Activated CD4-positive, alpha-beta T cell treated with anti-CD3 and anti-CD28 coated beads, Interleukin-2, amount 10 ng/mL, durations not matched to agents 24 days and 14 days (primary cell): Measurements from ENCODE around the gene MYOG. TPM values are rescaled to one million over a fixed set of nuclear protein-coding genes. Genes with fewer than 3 reads are reported as not detected.
A peak's percentile ranks its signal among the peaks of the same experiment; 100 is the strongest.

ENCODE experiments used
- DNase-seq: peaks from one replicate; pipeline ENCODE4 v3.0.0; 2022
- H3K27ac Mint-ChIP-seq: one replicate; pipeline ENCODE4 v1.8.0; 2022; ENCODE audit warnings: mild to moderate bottlenecking, mixed read lengths
- H3K27me3 Mint-ChIP-seq: one replicate; pipeline ENCODE4 v1.8.0; 2022; ENCODE audit warnings: mixed read lengths
- H3K36me3 Mint-ChIP-seq: one replicate; pipeline ENCODE4 v1.8.0; 2022; ENCODE audit warnings: low read depth, mild to moderate bottlenecking, mixed read lengths
- H3K4me1 Mint-ChIP-seq: one replicate; pipeline ENCODE4 v1.8.0; 2021; ENCODE audit warnings: mixed read lengths
- H3K4me3 Mint-ChIP-seq: one replicate; pipeline ENCODE4 v1.8.0; 2022; ENCODE audit warnings: mild to moderate bottlenecking, moderate library complexity, mixed read lengths
- H3K9me3 Mint-ChIP-seq: one replicate; pipeline ENCODE4 v1.8.0; 2021; ENCODE audit warnings: mixed read lengths
- intact Hi-C: fragments of 100-400 bp; cut with micrococcal nuclease; formaldehyde crosslinking; loops from one replicate; pipeline ENCODE4 v1.15.1; 2023
- total RNA-seq: library from RNA; stranded (reverse); gene quantifications from 2 replicates; pipeline ENCODE4 v1.2.3, GENCODE V29; 2022

The MYOG gene
- total RNA-seq, 1 donor from 2014 or later: not detected

GRCh38 chr1:203124546-203125317, 38.9 kb upstream of the MYOG start:
- Mint-ChIP-seq H3K36me3 (no peaks in the 10 kb centered on the region), H3K4me1 (peaks cover 16% of the 10 kb centered on the region), H3K27ac (no peak overlapping the region), H3K27me3 (peaks cover 70% of the 10 kb centered on the region), H3K4me3 (no peak overlapping the region), H3K9me3 (no peaks in the 10 kb centered on the region)
- no peak for DNase-seq
- intact Hi-C loops: no loop called here

- Mint-ChIP-seq H3K9me3 (no peaks in the 10 kb centered on the region), H3K4me1 (peaks cover 16% of the 10 kb centered on the region), H3K27ac (no peak overlapping the region), H3K4me3 (no peak overlapping the region), H3K27me3 (peaks cover 66% of the 10 kb centered on the region), H3K36me3 (no peaks in the 10 kb centered on the region)
- intact Hi-C loops: no loop called here
- no peak for DNase-seq
Observed at GRCh38 chr1:203124011-203124410, 38.2 kb upstream of the MYOG start.

GRCh38 chr1:203122159-203122558, 36.3 kb upstream of the MYOG start:
- Mint-ChIP-seq H3K36me3 (no peaks in the 10 kb centered on the region), H3K4me3 (no peak overlapping the region), H3K9me3 (no peaks in the 10 kb centered on the region), H3K4me1 (peaks cover 14% of the 10 kb centered on the region), H3K27me3 (peaks cover 62% of the 10 kb centered on the region), H3K27ac (no peak overlapping the region)
- no peak for DNase-seq
- intact Hi-C loops: no loop called here

- peaks cover 9% of the 10 kb centered on the region for H3K4me1 Mint-ChIP-seq
- no peak overlapping the region for H3K27ac Mint-ChIP-seq
- H3K27me3 Mint-ChIP-seq: peaks cover 59% of the 10 kb centered on the region
- DNase-seq: no peak
- H3K4me3 Mint-ChIP-seq: no peak overlapping the region
- intact Hi-C loops: no loop called here
- no peaks in the 10 kb centered on the region for H3K9me3 Mint-ChIP-seq
- no peaks in the 10 kb centered on the region for H3K36me3 Mint-ChIP-seq
Observed at GRCh38 chr1:203121186-203122015, 35.6 kb upstream of the MYOG start.

- no peak for DNase-seq
- no peak overlapping the region for H3K4me3 Mint-ChIP-seq
- no peak overlapping the region for H3K27ac Mint-ChIP-seq
- H3K27me3 Mint-ChIP-seq: peaks cover 55% of the 10 kb centered on the region
- H3K36me3 Mint-ChIP-seq: no peaks in the 10 kb centered on the region
- peaks cover 9% of the 10 kb centered on the region for H3K4me1 Mint-ChIP-seq
- intact Hi-C loops: no loop called here
- no peaks in the 10 kb centered on the region for H3K9me3 Mint-ChIP-seq
Observed at GRCh38 chr1:203120325-203121153, 34.7 kb upstream of the MYOG start.

- no peaks in the 10 kb centered on the region for H3K9me3 Mint-ChIP-seq
- no peak overlapping the region for H3K27ac Mint-ChIP-seq
- intact Hi-C loops: no loop called here
- peaks cover 41% of the 10 kb centered on the region for H3K27me3 Mint-ChIP-seq
- DNase-seq: peak; percentile 75
- peaks cover 9% of the 10 kb centered on the region for H3K4me1 Mint-ChIP-seq
- H3K4me3 Mint-ChIP-seq: no peak overlapping the region
- H3K36me3 Mint-ChIP-seq: no peaks in the 10 kb centered on the region
Observed at GRCh38 chr1:203117611-203118575, 32.1 kb upstream of the MYOG start.

- intact Hi-C loops: no loop called here
- H3K4me3 Mint-ChIP-seq: no peak overlapping the region
- H3K4me1 Mint-ChIP-seq: peaks cover 2% of the 10 kb centered on the region
- H3K36me3 Mint-ChIP-seq: no peaks in the 10 kb centered on the region
- peaks cover 32% of the 10 kb centered on the region for H3K27me3 Mint-ChIP-seq
- DNase-seq: no peak
- no peaks in the 10 kb centered on the region for H3K9me3 Mint-ChIP-seq
- H3K27ac Mint-ChIP-seq: no peak overlapping the region
Observed at GRCh38 chr1:203116091-203116820, 30.4 kb upstream of the MYOG start.

- intact Hi-C loops: no loop called here
- Mint-ChIP-seq H3K9me3 (no peaks in the 10 kb centered on the region), H3K27me3 (peaks cover 32% of the 10 kb centered on the region), H3K4me3 (no peak overlapping the region), H3K4me1 (no peaks in the 10 kb centered on the region), H3K27ac (no peak overlapping the region), H3K36me3 (no peaks in the 10 kb centered on the region)
- DNase-seq: no peak
Observed at GRCh38 chr1:203114202-203114601, 28.4 kb upstream of the MYOG start.

- Mint-ChIP-seq H3K4me1 (no peaks in the 10 kb centered on the region), H3K4me3 (no peak overlapping the region), H3K27ac (no peak overlapping the region), H3K9me3 (no peaks in the 10 kb centered on the region), H3K27me3 (peaks cover 36% of the 10 kb centered on the region), H3K36me3 (no peaks in the 10 kb centered on the region)
- no peak for DNase-seq
- intact Hi-C loops: no loop called here
Observed at GRCh38 chr1:203113308-203113707, 27.5 kb upstream of the MYOG start.

GRCh38 chr1:203112475-203112874, 26.7 kb upstream of the MYOG start:
- Mint-ChIP-seq H3K27ac (no peak overlapping the region), H3K4me3 (no peak overlapping the region), H3K36me3 (no peaks in the 10 kb centered on the region), H3K9me3 (no peaks in the 10 kb centered on the region), H3K4me1 (no peaks in the 10 kb centered on the region), H3K27me3 (peaks cover 39% of the 10 kb centered on the region)
- DNase-seq: no peak
- intact Hi-C loops: no loop called here

- no peak for DNase-seq
- Mint-ChIP-seq H3K36me3 (no peaks in the 10 kb centered on the region), H3K27me3 (peaks cover 47% of the 10 kb centered on the region), H3K4me3 (no peak overlapping the region), H3K4me1 (no peaks in the 10 kb centered on the region), H3K27ac (no peak overlapping the region), H3K9me3 (no peaks in the 10 kb centered on the region)
- intact Hi-C loops: no loop called here
Observed at GRCh38 chr1:203104789-203105390, 19.1 kb upstream of the MYOG start.

GRCh38 chr1:203103829-203104495, 18.1 kb upstream of the MYOG start:
- intact Hi-C loops: no loop called here
- peaks cover 40% of the 10 kb centered on the region for H3K27me3 Mint-ChIP-seq
- DNase-seq: no peak
- H3K4me1 Mint-ChIP-seq: no peaks in the 10 kb centered on the region
- no peaks in the 10 kb centered on the region for H3K36me3 Mint-ChIP-seq
- H3K27ac Mint-ChIP-seq: no peak overlapping the region
- H3K9me3 Mint-ChIP-seq: no peaks in the 10 kb centered on the region
- H3K4me3 Mint-ChIP-seq: no peak overlapping the region
